NCI-H187 treated with DMSO at 0.1 percent for 48 hours (cell line): ENCODE results near the gene CLOCK.

Source experiments
- DNase-seq: peaks from one replicate; lab custom pipeline; 2025; lab: John Stamatoyannopoulos, UW

Gene CLOCK

DNA sequence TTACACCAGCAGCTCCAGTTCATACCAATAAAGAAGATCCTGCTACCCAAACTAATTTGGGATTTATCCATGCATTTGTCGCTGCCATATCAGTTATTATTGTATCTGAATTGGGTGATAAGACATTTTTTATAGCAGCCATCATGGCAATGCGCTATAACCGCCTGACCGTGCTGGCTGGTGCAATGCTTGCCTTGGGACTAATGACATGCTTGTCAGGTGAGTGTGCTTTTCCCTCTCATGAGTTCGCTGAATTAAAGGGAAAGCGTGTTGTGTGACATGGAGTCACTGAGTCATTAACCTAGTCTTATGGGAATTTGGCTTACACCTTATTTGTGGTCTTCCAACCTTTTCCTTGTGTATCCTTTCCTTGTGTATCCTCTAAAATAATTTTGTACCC, 135.1 kb downstream of the CLOCK start:
- DNase-seq = no peak

DNA sequence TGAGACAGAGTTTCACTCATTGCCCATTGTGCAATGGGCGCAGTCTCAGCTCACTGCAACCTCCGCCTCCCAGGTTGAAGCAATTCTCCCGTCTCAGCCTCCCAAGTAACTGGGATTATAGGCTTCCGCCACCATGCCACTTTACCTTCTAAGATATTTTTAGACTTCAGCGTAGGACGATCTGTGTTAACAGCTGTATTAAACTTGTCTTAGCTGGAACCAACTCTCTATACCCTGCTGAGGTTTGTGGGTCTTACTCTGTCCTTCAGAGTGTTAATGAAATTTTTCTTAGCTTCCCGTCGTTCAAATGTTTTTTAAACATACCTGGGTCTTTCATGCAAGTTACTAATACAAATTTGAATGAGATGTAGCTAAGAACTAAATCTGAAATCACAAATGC, 136.3 kb downstream of the CLOCK start:
- no peak for DNase-seq

DNA sequence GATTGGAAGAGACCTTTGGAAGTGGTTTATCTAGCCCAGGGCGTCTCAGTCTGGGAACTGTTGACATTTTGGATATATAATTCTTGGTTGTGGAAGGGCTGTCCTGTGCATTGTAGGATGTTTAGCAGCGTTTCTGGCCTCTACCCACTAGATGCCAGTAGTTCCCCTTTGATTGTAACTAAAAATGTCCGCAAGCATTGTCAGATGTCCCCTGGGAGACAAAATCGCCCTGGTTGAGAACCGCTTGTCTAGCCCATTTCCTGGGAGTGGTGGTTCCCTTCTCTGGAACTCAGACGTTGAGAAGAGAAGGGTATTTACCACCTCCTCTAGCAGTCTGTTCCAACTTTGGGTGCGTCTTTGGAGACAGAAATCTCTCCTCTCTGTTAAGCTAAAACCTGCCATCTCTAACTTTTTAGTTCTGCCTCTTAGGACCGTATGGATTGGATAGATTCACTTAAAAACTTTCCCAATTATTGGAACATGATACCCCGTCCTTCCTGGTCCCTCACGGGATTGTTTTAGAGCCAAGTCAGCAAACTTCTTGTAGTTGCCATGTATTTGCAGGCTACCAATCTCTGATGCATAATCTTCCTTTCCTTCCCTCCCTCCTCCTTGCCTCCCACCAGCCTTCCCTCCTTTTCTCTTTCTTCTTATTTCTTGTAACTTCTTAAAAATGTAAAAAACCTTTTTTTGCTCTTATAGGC, 137.1 kb downstream of the CLOCK start:
- DNase-seq = no peak

DNA sequence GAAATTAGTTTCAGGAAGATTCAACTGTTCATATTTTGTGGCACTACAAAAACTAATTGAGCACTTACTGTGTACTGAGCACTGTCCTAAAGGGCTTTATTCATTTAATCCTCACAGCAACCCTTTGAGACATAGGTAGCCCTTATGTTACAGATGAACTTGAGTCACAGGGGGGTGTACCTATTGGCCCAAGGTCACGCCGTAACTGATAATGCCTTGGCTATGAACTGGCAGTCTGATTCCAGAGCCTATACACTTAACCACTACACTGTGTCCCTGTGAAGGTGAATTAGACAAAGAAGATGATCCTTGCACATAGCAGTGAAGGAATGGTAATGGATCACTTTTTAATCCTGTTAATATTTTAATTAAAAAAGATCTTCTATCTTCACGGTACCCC, 138.9 kb downstream of the CLOCK start:
- DNase-seq = no peak

DNA sequence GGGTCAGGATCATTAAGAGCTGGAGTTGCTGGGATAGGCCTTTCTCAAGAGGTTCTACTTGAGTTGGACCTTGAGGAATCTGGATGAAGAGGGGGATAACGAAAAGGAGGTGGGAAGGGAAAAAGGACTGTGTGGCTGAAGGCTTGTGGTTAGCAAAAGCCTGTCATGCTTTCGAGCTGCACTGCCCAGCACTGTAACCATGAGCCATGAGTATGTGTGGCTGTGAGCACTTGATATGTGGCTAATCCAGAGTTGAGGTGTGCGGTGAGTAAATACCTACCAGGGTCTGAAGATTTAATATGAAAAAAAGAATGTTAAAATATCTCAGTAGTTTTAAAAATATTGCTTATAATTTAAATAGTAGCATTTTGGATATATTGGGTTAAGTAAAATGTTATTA, 139.6 kb downstream of the CLOCK start:
- no peak for DNase-seq

DNA sequence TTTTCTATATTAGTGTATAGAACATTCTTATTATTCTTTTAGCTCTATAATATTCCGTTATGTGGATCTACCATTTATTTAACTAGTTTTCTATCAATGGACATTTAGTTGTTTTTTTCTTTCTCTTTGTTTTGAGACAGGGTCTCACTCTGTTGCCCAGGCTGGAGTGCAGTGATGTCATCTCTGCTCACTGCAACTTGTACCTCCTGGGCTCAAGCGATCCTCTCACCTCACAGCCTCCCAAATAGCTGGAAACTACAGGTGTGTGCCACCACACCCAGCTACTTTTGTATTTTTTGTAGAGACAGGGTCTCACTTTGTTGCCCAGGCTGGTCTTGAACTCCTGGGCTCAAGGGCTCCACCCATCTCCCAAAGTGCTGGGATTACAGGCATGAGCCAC, 140.2 kb downstream of the CLOCK start:
- DNase-seq = no peak

DNA sequence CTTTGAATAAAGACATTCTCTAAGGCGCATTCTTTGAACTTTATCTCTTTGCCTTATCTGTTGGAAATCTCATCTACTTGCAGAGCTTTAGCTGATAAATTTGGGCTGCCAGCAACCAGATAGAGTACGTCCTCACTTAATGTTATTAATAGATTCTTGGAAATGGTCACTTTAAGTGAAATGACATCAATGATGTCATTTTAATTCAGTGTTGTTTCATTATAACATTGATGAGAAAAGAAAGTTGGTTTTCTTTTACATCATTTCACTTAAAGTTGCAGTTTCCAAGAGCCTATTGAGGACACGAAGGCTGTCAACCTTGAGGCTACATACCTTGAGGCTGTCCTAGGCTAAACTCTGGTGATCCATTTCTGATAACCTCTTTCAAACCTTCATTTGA, 141.6 kb downstream of the CLOCK start:
- DNase-seq = no peak

DNA sequence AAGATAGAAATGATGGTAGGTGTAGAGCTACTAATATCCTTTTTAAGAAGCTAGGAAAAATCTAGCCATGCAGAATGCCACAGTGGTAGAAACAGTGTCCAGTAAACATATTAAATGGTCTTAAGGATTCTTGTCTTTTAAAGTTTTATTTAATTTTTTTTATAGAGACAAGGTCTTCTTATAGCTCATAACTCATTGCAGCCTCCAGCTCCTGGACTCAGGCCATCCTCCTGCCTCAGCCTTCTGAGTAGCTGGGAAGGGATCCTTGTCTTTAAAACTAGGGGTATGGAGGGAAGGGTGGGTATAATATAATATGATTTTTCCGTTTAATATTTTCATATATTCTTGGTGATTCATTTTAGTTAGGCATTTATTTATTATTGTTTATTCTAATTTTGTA, 147.1 kb downstream of the CLOCK start:
- no peak for DNase-seq

DNA sequence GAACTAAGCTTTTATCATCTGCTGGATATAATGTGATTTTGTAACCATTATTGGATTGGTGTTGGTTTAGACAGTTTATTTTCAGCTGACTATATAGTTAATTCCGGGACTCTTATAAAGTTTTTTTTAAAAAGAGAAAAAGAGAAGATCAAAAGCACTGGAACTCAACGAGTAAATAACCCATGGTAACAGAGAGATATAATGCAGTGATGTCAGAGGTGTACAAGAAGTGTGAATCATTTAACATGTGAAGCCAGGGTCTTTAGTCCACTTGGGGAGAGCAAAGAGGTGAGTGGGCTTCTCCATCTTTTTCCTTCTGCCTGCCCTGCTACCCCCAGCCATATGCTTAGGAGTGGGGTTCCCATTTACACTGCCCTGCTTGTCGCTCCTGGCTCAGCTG, 147.7 kb downstream of the CLOCK start:
- DNase-seq = no peak

DNA sequence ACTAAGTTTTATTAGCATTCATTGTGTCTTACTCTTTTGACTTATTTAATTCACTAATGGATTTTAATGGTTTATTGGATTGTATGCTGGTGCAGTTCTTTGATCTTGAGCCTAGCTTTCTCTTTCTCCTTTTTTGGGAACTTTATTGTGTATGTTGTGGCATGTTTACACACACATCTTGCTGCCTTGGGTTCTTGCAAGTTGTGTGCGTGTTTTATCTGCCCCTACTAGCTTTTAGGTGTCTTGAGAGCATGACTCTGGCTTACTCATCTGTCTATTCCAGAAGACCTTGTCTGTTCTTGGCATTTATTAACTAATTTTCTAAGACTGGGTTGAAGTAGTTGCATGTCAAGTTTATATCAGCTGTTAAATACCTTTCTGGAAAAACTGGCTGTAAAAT, 148.2 kb downstream of the CLOCK start:
- no peak for DNase-seq

DNA sequence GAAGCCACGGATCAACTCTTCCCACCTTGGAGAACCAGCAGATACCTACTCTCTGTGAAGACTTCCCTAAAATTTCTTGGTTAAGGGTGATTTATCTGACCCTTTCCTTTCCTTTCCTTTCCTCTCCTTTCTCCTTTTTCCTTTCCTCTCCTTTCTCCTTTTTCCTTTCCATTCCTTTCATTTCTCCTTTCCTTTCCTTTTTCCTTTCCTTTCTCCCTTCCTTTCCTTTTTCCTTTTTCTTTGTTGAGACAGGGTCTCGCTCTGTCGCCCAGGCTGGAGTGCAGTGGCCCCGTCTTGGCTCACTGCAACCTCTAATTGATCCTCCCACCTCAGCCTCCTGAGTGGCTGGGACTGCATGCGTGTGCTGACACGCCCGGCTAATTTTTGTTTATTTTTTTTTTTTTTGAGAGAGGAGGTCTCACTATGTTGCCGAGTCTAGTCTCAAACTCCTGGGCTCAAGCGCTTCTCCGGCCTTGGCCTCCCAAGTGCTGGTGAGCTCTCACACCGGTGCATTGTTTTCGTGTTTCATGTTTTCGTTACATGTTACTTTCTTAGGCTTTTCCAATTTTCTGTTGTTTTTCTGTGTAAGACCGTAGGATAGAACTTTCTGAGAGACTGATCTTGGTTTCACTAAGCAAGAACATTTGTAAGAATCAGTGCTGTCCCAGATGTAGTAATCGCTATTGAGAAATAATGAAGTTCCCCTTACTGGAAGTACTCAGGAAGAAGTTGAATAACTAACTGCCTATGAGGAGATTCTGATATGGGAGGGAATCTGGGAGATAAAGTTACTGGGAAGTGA, 149.0 kb downstream of the CLOCK start:
- DNase-seq = no peak

DNA sequence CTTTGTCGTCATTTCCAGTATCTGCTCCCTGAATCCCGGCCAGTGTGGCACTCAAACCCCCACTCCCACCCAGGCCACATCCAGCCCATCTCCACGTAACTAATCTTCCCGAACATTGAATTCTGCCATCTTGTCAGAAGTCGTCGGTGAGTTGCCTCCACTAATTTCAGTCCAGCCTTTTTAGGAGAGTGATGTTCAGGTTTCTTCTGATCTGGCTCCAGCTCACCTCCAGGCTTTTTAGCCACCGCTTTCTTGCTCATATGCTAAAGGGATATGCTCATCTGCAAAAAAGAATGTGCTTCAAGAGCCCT, 149.6 kb downstream of the CLOCK start:
- DNase-seq = no peak

DNA sequence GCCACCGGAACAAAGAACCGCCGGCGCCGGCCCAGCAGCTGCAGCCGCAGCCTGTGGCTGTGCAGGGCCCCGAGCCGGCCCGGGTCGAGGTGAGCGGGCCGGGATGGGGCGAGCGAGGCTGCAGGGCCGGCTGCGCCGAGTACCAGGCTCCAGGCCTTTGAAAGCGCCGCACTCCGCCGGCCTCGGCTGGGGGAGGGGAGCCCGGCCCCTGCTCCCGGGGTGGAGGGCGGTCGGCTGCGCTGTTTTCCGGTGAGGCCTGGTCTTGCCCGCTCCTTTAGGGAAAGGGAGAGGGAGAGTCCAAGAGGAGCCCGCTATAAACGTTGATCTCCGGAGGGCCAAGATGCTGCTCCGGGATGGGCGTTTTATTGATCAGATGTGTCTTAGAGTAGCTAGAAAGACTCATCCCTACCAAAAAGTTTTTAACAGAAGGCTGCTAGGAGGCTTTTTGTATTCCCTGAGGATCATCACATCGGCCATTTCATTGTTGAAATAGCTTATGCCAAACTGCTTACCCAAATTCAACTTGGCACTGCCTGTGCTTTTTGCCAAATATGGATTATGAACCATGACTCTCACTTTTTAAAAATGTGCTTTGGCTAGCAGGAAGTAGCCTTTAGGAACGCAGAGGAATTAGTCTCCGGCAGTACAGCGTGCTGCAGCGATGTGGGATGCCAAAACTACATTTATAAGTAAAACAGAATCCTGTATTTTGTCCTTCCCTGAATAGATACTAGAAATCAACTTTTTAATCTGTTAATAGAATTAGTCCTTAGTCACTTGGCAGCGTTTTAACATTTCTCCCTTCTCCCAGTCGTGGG, 150.2 kb downstream of the CLOCK start:
- DNase-seq = no peak

DNA sequence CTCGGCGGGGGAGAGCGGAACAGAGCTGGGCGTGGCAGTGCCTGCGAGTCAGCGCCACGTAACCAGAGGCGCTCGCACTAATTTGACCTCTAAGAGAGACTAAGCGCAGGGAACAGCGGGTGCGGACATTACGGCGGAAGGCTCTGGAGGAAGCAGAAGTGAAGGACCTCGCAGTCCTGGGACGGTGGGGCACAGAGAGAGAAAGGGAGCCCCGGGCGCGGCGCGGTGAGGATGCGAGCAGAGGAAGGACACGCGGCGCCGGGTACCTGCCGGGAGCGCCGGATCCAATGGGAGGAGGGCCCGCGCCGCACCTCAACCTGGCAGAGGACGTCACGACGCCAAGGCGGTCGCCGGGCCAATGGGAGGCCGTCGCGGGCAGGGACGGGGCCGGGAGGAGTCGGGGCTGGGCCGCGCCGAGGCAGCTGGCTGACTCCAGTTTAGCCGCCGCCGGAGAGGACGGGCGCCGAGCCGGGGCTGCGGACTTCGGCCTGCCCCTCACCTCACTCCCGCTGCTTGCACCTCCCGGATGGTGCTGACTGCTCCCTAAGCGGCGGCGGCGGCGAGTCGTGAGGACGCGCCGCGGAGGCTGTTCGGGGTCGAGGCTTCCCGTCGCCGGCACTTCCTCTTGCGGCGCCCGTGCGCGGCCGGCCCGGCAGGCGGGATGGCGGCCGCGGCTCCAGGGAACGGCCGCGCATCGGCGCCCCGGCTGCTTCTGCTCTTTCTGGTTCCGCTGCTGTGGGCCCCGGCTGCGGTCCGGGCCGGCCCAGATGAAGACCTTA, 151.0 kb downstream of the CLOCK start, which contains the start of gene TMEM165:
TMEM165 (plus strand) TSS at position 429 of the 779 bp plus-strand sequence; CDS start at position 662, 233 bp downstream.
- DNase-seq = peak; percentile 58

DNA sequence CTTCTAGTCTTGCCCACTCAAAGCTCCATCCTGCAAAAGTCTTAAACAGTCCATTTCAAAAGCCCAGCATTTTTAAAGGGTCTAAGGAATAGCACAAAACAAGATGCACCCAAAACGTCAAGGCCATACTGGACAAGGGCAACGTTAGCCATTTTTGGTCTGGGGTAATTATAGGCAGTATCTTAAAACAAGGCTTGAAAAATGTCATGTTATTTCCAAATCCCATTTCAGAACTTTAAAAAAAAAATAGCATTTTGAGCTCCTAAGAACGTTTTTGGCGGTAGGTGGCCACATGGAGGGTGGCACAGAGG, 151.5 kb downstream of the CLOCK start:
- DNase-seq = no peak

DNA sequence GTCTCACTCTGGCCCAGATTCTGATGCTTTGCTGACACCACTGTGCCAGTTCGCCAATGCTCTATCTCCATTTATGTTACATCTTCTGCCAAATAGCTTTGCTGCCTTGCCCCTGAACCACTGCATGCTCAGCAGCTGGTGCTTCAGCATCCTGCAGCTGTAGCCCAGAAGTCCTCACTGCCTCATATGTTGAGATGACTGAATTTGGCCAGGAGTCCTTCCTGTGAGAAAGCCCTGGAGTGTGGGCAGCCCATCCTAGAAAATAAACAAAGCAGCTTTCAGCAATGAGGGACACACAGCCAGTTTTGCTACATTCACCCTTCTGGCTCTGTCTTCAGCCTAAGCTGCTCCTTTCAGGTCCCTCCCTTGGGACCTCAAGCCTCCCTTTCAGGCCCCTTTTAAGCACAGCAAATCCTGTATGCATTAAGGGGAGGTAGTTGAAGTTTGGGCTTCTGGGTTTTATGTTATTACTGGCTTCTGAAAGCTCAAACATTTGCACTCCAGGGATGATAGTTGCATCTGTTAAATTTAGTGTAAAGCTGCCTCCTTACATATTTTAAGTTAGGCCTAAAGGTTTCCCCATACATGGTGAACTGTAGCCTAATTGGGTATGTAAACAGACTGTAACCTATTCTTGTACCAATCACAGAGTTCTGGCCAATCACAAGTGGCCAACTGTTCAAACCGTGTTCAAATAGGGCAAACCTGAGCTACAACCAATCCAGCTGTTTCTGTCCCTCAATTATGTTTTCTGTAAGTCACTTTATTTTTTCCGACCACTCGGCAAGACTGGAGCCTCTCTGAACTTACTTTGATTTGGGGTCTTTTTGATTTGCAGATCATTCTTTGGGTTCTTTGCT, 153.0 kb downstream of the CLOCK start:
- no peak for DNase-seq

DNA sequence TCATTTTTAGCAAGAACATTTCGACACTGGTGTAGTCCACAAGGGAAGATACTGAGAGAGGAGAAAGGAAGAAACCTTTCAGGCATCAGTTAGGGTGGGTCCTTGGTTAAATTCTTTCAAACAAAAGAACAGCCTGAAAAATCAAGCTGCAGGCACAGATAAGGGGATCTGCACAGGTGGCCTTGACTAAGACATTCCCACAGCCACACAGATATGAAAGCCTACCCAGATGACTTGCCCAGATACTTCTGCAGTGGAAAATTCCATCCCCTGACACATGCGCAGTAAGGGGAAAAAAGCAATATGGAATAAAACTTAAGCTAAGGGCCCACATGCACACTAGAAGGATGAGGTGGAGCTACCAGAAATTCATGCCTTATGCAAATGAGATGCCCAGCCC, 159.9 kb downstream of the CLOCK start:
- no peak for DNase-seq

DNA sequence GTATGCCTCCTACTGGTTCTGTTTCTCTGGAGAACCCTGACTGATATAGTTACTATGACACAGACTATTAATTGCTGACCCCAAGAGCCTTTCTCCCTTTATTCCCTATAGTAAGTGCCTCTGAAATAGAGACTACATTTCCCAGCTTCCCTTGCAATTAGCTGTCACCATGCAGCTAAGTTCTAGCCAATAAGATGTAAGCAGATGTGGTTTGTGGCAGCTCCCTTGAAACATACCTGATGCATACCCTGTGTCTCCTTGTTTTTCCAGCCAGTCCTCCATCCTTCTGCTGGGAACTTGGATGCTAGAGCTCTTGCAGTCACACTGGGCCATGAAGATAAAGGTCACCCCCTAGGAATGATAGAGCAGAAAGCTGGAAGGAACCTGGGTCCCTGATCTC, 160.6 kb downstream of the CLOCK start:
- no peak for DNase-seq

DNA sequence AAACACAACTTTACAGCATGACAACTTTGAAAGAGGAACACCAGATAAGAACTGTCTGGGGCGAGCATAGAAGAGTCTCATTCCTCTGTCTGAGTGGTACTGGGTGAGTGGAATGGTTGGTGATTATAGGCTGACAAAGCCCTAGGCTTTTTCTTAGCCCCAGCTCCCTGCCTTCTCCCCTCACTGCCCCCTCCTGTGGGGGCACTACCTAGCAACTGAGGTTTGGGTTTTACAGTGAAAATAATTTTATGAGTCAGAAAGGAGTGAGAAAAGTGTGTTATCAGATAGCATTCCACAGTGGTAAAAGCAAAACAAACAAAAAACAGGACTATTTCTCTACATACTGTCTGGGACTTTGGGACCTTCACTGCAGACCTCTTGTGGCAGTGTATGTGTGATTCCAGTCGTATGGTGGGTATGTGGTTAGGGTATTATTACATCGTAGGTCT, 161.5 kb downstream of the CLOCK start:
- DNase-seq = no peak

DNA sequence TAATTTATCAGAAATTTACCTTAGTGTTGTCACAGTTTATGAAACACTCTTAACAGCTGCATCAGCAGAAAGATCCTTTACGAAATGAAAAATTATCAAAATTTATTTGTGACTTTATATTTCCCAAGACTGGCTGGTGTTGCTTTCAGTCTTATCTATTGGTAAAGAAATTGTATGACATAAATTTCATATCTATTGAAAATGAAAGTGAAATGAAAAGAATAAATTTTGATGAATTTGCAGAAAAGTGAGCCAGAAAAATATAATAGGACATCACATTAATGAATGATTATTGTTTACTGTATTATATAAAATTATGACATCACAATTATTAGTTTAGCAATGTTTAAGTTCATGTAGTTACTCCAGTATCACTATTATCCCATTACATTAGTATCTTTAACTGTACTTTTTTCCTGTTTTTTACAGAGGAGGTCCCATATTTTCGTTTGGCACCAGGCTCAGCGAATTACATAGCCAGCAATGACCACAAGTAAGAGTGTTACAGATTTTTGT, 164.2 kb downstream of the CLOCK start:
- no peak for DNase-seq

DNA sequence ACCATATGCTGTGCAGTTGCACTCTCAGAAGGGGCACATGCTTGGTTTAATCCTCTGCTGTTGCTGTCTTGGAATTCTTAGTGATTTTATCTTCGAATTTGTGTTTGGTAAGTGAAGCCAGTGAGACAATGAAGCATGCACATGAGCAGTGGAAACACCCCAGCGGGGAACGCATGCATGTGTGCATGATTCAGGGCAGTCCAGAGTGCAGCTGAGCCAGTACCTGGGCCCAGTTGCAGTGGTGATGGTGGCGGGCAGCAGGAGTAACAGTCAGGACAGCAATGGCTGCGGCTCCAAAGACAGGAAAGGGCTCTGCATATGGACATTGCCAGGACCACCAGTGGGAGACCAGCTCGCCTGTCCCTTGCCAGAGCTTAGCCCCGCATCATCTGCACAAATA, 165.2 kb downstream of the CLOCK start:
- DNase-seq = no peak
